WTC11 (cell line): ENCODE data around the gene ZNF19. TPM values are rescaled to one million over a fixed set of nuclear protein-coding genes. Genes with fewer than 3 reads are reported as not detected.
A peak's percentile ranks its signal among the peaks of the same experiment; 100 is the strongest.

ENCODE experiments used
- ATAC-seq: fragments of 200-7000 bp; cut with Tn5 transposase; 2 replicates; pipeline ENCODE4 v1.10.0; 2021; ENCODE audit warnings: mild to moderate bottlenecking, moderate library complexity
- CTCF ChIA-PET: fragments of 300-600 bp; sonication (Branson Sonifier 250); formaldehyde crosslinking; loops from one replicate; lab custom pipeline; 2021; ENCODE audit warnings: antibody characterized with exemption; lab: Charles Lee
- POLR2A ChIA-PET: fragments of 350-600 bp; sonication (Branson Sonifier 250); formaldehyde crosslinking; loops from one replicate; lab custom pipeline; 2021; ENCODE audit warnings: antibody characterized with exemption; lab: Charles Lee
- DNase-seq: peaks from one replicate; pipeline ENCODE4 v3.0.0; 2021; ENCODE audit warnings: low spot score
- H3K27ac Mint-ChIP-seq: 2 replicates; pipeline ENCODE4 v1.8.0; 2021; ENCODE audit warnings: mixed read lengths
- H3K27me3 Mint-ChIP-seq: 2 replicates; pipeline ENCODE4 v1.8.0; 2021; ENCODE audit warnings: low read depth, mild to moderate bottlenecking, moderate library complexity, mixed read lengths
- H3K36me3 Mint-ChIP-seq: 2 replicates; pipeline ENCODE4 v1.8.0; 2021; ENCODE audit warnings: mixed read lengths
- H3K4me1 Mint-ChIP-seq: 2 replicates; pipeline ENCODE4 v1.8.0; 2022; ENCODE audit warnings: mixed read lengths
- H3K4me3 Mint-ChIP-seq: 2 replicates; pipeline ENCODE4 v1.8.0; 2021; ENCODE audit warnings: mild to moderate bottlenecking, moderate library complexity, mixed read lengths
- H3K9me3 Mint-ChIP-seq: 2 replicates; pipeline ENCODE4 v1.8.0; 2021; ENCODE audit warnings: mixed read lengths
- AR ChIP-seq: fragments of 250-450 bp; sonication (Bioruptor Pico); IDR thresholded peaks from 2 replicates; pipeline ENCODE4 v1.9.0; 2021; ENCODE audit warnings: mild to moderate bottlenecking
- ATF2 ChIP-seq: sonication (generic); formaldehyde crosslinking; IDR thresholded peaks from 2 replicates; pipeline ENCODE4 v1.8.1; 2022; ENCODE audit warnings: low read depth, missing genetic modification reagents, borderline replicate concordance
- CREM ChIP-seq: sonication (generic); formaldehyde crosslinking; IDR thresholded peaks from 2 replicates; pipeline ENCODE4 v1.8.1; 2022; ENCODE audit warnings: mild to moderate bottlenecking, missing genetic modification reagents, moderate library complexity
- ETV6 ChIP-seq: sonication (generic); formaldehyde crosslinking; IDR thresholded peaks from 2 replicates; pipeline ENCODE4 v1.8.1; 2022; ENCODE audit warnings: mild to moderate bottlenecking, missing genetic modification reagents
- JAZF1 ChIP-seq: fragments of 250-450 bp; sonication (Bioruptor Pico); IDR thresholded peaks from 2 replicates; pipeline ENCODE4 v1.9.0; 2021; ENCODE audit warnings: moderate library complexity, mild to moderate bottlenecking, inconsistent platforms
- MAX ChIP-seq: sonication (generic); formaldehyde crosslinking; IDR thresholded peaks from 2 replicates; pipeline ENCODE4 v1.8.0; 2022; ENCODE audit warnings: mild to moderate bottlenecking, missing genetic modification reagents
- MXD4 ChIP-seq: fragments of 250-450 bp; sonication (Bioruptor Pico); IDR thresholded peaks from 2 replicates; pipeline ENCODE4 v1.8.0; 2021; ENCODE audit warnings: mild to moderate bottlenecking, moderate library complexity, borderline replicate concordance
- MYBL2 ChIP-seq: sonication (generic); formaldehyde crosslinking; IDR thresholded peaks from 2 replicates; pipeline ENCODE4 v1.8.1; 2023; ENCODE audit warnings: mild to moderate bottlenecking, moderate library complexity, missing genetic modification reagents
- NFATC4 ChIP-seq: fragments of 250-450 bp; sonication (Bioruptor Pico); IDR thresholded peaks from 2 replicates; pipeline ENCODE4 v1.9.0; 2021; ENCODE audit warnings: mild to moderate bottlenecking
- NFE2L1 ChIP-seq: sonication (generic); formaldehyde crosslinking; IDR thresholded peaks from 2 replicates; pipeline ENCODE4 v1.8.1; 2023; ENCODE audit warnings: missing genetic modification reagents
- NR3C1 ChIP-seq: sonication (generic); formaldehyde crosslinking; conservative IDR thresholded peaks from 2 replicates; pipeline ENCODE4 v1.8.1; 2023; ENCODE audit warnings: low read depth, mild to moderate bottlenecking, missing genetic modification reagents
- OVOL2 ChIP-seq: fragments of 250-450 bp; sonication (Bioruptor Pico); IDR thresholded peaks from 2 replicates; pipeline ENCODE4 v1.9.0; 2021; ENCODE audit warnings: mild to moderate bottlenecking, borderline replicate concordance
- RORB ChIP-seq: fragments of 250-450 bp; sonication (Bioruptor Pico); IDR thresholded peaks from 2 replicates; pipeline ENCODE4 v1.9.0; 2021; ENCODE audit warnings: mild to moderate bottlenecking
- ZNF219 ChIP-seq: sonication (generic); formaldehyde crosslinking; IDR thresholded peaks from 2 replicates; pipeline ENCODE4 v1.8.0; 2023; ENCODE audit warnings: missing genetic modification reagents, mild to moderate bottlenecking, borderline replicate concordance
- ZNF232 ChIP-seq: sonication (generic); formaldehyde crosslinking; IDR thresholded peaks from 2 replicates; pipeline ENCODE4 v1.8.0; 2022; ENCODE audit warnings: mild to moderate bottlenecking, missing genetic modification reagents
- total RNA-seq: library from RNA; stranded (reverse); gene quantifications from 3 replicates; pipeline ENCODE4 v1.2.3, GENCODE V29; 2021
- TF ChIP-seq, protein P1 (sequence below): sonication (generic); formaldehyde crosslinking; IDR thresholded peaks from 2 replicates; pipeline ENCODE4 v1.8.1; 2023; ENCODE audit warnings: mild to moderate bottlenecking, moderate library complexity, missing genetic modification reagents
- TF ChIP-seq, protein P2 (sequence below): fragments of 250-450 bp; sonication (Bioruptor Pico); IDR thresholded peaks from 2 replicates; pipeline ENCODE4 v1.8.0; 2021; ENCODE audit warnings: mild to moderate bottlenecking

ZNF19 gene
- total RNA-seq, 1 experiment from 2014 or later, result 4.3 TPM

DNA sequence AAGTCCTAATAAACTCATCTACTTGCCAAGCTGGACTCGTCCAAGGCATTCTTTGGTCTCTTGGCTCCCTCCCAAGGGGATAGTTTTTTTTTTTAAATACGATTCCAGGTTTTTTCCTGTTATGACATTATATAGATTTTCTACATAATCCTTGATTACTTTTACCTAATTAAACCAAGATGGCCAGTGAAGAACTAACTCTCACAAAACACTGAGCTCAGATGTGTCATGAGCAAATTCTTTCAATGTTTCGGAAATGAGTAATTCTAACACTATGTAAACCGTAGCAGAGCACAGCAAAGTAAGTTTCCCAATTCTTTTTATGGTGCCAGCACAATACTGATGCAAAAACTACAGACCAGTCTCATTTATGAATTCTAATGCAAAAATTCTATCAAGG is 28.9 kb downstream of the ZNF19 start:
- H3K36me3 Mint-ChIP-seq, result peaks cover 3% of the 10 kb centered on the region
- no peak overlapping the region for H3K27ac Mint-ChIP-seq
- ChIA-PET POLR2A (no interaction called here), CTCF (interaction anchor here (0.7 to 1.5 kb wide), 2 partner anchors 39 to 150 kb away, joined by 3 read pairs; no protein-coding TSS in a partner anchor)
- peak overlapping the region; percentile 96 for H3K4me3 Mint-ChIP-seq
- peaks cover 17% of the 10 kb centered on the region for H3K4me1 Mint-ChIP-seq
- no peaks in the 10 kb centered on the region; the same call in 1 of the 2 replicates for H3K27me3 Mint-ChIP-seq
- no peak for TF ChIP-seq NFE2L1 (CRISPR knock-in tag)
- TF ChIP-seq AR, result no peak
- no peak for TF ChIP-seq ATF2 (CRISPR knock-in tag)
- no peaks in the 10 kb centered on the region for H3K9me3 Mint-ChIP-seq
- no peak for ATAC-seq
- DNase-seq, result no peak

DNA sequence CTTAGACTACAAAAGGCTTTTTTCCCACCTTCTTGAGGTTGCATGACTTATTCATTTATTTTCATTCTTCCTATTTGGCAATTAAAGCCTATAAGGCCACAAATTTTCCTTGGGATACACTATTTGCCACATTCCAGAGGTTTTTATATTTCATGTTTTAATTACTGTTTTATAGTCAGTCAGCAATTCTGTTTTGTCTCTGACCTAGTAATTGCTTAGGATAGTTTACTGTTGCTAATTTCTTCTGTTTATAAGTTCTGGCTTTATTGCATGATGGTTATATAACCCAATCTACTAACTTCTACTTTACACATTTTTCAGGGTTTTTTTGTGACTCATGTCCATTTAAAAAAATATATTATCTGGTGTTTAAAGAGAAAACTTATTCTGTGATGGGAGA is 29.6 kb downstream of the ZNF19 start:
- ChIA-PET POLR2A (interaction anchor here (0.6 kb wide), 1 partner anchor 91 kb away, joined by 7 read pairs; no protein-coding TSS in a partner anchor), CTCF (interaction anchor here (1.9 to 2.1 kb wide), 2 partner anchors 20 to 47 kb away, joined by 5 to 8 read pairs; no protein-coding TSS in a partner anchor)
- no peak for TF ChIP-seq ETV6 (CRISPR knock-in tag)
- no peak for TF ChIP-seq ZNF219 (CRISPR knock-in tag)
- no peak for TF ChIP-seq RORB (CRISPR knock-in tag)
- TF ChIP-seq, protein P1, sequence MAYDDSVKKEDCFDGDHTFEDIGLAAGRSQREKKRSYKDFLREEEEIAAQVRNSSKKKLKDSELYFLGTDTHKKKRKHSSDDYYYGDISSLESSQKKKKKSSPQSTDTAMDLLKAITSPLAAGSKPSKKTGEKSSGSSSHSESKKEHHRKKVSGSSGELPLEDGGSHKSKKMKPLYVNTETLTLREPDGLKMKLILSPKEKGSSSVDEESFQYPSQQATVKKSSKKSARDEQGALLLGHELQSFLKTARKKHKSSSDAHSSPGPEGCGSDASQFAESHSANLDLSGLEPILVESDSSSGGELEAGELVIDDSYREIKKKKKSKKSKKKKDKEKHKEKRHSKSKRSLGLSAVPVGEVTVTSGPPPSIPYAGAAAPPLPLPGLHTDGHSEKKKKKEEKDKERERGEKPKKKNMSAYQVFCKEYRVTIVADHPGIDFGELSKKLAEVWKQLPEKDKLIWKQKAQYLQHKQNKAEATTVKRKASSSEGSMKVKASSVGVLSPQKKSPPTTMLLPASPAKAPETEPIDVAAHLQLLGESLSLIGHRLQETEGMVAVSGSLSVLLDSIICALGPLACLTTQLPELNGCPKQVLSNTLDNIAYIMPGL (CRISPR knock-in tag), result no peak
- TF ChIP-seq MAX (CRISPR knock-in tag), result no peak
- no peak for TF ChIP-seq NR3C1 (CRISPR knock-in tag)
- no peak for TF ChIP-seq JAZF1 (CRISPR knock-in tag)
- no peak for TF ChIP-seq ZNF232 (CRISPR knock-in tag)
- no peak for TF ChIP-seq MYBL2 (CRISPR knock-in tag)
- TF ChIP-seq NFATC4 (CRISPR knock-in tag), result no peak
- TF ChIP-seq, protein P2, sequence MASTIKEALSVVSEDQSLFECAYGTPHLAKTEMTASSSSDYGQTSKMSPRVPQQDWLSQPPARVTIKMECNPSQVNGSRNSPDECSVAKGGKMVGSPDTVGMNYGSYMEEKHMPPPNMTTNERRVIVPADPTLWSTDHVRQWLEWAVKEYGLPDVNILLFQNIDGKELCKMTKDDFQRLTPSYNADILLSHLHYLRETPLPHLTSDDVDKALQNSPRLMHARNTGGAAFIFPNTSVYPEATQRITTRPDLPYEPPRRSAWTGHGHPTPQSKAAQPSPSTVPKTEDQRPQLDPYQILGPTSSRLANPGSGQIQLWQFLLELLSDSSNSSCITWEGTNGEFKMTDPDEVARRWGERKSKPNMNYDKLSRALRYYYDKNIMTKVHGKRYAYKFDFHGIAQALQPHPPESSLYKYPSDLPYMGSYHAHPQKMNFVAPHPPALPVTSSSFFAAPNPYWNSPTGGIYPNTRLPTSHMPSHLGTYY (CRISPR knock-in tag), result no peak
- no peak for TF ChIP-seq CREM (CRISPR knock-in tag)
- H3K27ac Mint-ChIP-seq, result no peak overlapping the region
- ATAC-seq (no peak), DNase-seq (no peak)
- H3K36me3 Mint-ChIP-seq, result peaks cover 9% of the 10 kb centered on the region
- H3K27me3 Mint-ChIP-seq, result no peaks in the 10 kb centered on the region; the same call in 1 of the 2 replicates
- H3K9me3 Mint-ChIP-seq, result no peaks in the 10 kb centered on the region
- H3K4me3 Mint-ChIP-seq, result no peak overlapping the region
- H3K4me1 Mint-ChIP-seq, result peaks cover 17% of the 10 kb centered on the region

DNA sequence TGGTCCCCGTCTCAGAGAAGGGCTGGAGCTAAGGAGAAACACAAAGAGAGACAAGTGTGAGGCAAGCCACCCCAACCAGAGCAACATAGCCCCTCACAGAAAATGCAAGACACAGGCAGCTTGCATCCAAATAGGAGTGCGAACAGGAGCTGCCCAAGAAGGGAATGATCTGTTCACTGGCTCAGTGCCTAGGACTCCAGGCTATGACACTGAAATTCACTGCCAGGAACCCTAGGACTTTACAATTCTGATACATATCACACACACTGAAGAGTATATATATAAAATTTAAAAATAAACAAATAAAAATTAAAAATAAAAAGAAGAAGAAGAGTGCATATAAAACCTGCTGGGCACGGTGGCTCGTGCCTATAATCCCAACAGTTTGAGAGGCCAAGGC is 32.3 kb downstream of the ZNF19 start:
- Mint-ChIP-seq H3K36me3 (peaks cover 36% of the 10 kb centered on the region), H3K9me3 (peaks cover 13% of the 10 kb centered on the region), H3K27me3 (no peaks in the 10 kb centered on the region; the same call in 1 of the 2 replicates), H3K4me3 (no peak overlapping the region), H3K4me1 (peaks cover 8% of the 10 kb centered on the region; the same call in 1 of the 2 replicates), H3K27ac (no peak overlapping the region)
- ChIA-PET CTCF (interaction anchor here (1.4 kb wide), 1 partner anchor 154 kb away, joined by 3 read pairs; no protein-coding TSS in a partner anchor), POLR2A (no interaction called here)
- no peak for DNase-seq
- ATAC-seq, result no peak
- TF ChIP-seq OVOL2 (CRISPR knock-in tag) (no peak), MXD4 (CRISPR knock-in tag) (no peak)
